SH-SY5Y (cell line): ENCODE data around the gene VASH2.

Source experiments
- GATA2 ChIP-seq: IDR thresholded peaks from 2 replicates; pipeline ENCODE4 v1.6.1; 2011; ENCODE audit warnings: mild to moderate bottlenecking, low read depth, low read length
- GATA3 ChIP-seq: IDR thresholded peaks from 2 replicates; pipeline ENCODE4 v1.6.1; 2011; ENCODE audit warnings: low read depth, mild to moderate bottlenecking, low read length, moderate library complexity

The VASH2 gene

GRCh38 chr1:212950243-212951125, at the start of gene VASH2:
VASH2 (plus strand) TSS chr1:212950541; CDS start chr1:212951543, 1,002 bp downstream.
- TF ChIP-seq GATA3 (no peak), GATA2 (no peak)

- no peak for TF ChIP-seq GATA2
- no peak for TF ChIP-seq GATA3
Observed at GRCh38 chr1:212901290-212901689, 49.1 kb upstream of the VASH2 start.

- TF ChIP-seq GATA3 = no peak
- TF ChIP-seq GATA2 = no peak
Observed at GRCh38 chr1:212902054-212902453, 48.3 kb upstream of the VASH2 start.

GRCh38 chr1:212903664-212904063, 46.7 kb upstream of the VASH2 start:
- TF ChIP-seq GATA3 (no peak), GATA2 (no peak)

DNA sequence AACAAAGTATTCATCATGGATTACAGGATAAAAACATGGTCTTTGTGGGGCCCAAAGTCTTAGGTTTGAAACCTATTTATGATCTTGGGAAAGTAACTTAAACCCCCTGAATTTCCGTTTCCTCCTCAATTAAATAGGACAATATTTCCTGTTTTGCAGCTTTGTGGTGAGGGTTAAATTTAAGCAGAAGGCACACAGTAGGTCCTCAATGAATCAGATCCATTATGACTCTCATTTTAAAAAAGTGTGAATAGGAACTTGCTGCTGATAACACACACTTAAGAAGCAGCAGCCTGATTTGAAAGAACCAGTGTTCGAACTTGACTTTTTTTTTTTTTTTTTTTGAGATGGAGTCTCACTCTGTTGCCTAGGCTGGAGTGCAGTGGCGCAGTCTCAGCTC, 41.4 kb upstream of the VASH2 start:
- TF ChIP-seq GATA3 (no peak), GATA2 (no peak)

GRCh38 chr1:212909652-212910063, 40.7 kb upstream of the VASH2 start:
- TF ChIP-seq GATA3 (no peak), GATA2 (no peak)

GRCh38 chr1:212914789-212915188, 35.6 kb upstream of the VASH2 start:
- no peak for TF ChIP-seq GATA3
- no peak for TF ChIP-seq GATA2

DNA sequence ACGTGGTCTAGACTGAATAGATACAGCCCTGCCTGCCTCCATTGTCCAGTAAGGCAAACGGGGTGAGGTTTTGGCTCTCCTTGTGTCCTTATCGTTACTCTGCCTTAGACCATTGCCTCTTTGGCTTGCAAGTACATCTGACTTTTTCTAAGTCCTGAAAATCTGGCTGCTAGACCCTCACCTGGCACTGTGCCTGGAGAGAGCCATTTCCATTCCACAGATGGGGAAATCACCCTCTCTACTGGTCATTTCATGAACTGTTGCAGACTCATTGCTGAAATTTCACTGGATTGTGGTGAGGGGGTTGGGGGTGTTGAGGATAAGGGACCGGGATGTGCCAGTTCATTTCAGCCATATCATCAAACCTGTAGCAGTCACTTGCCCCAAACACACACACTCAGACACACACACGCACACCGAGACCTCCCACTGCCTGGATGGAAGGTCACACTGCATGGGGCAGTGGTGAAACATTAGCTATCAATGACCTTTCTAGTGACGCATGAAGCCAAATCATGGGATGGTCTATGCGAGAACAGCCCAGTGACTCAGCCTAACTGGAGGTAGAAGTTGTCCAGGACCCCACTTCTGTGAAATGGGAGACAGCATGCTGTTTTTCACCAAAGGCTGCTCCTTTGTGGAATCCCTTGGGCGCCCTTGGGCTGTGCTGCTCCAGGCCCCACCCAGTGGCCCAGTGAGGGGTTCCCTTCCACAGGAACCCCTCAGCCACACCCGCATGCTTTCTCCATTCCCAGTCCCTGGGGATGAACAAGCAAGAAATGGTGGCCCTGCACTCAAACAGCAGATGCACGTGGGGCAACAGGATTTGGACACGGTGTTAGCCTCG, 34.9 kb upstream of the VASH2 start:
- no peak for TF ChIP-seq GATA2
- no peak for TF ChIP-seq GATA3

DNA sequence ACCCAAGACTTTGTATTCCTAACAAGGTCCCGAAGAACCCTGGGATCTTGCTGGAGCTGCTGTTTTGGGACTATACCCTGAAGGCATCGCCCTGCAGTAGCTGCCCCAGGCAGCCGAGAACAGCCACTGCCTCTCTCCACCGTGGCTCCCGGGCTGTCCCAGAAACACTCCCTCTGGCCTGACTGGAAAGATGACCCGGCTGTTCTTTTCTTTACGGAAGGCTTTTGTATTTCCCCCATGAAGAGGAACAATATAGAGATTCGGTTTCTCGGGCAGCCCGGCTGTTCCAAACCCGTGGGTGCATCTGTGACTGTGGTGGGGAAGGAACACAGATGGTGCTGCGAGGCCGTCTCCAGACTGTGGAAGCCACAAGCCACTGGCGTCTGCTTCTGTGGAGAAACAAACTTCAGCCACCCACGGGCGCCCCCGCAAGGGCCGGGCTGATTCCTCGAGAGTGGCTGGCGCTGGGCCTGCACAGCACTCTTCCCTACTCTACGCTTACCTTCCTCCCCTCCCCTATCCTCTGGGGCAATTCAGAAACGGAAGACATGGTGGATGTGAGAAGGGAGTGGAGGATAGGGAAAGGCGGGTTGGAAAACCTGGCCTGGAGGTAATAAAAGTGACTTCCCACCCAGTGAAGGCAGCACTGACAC, 33.7 kb upstream of the VASH2 start:
- no peak for TF ChIP-seq GATA2
- TF ChIP-seq GATA3 = no peak

GRCh38 chr1:212917134-212917485, 33.2 kb upstream of the VASH2 start:
- TF ChIP-seq GATA2 (no peak), GATA3 (no peak)

- TF ChIP-seq GATA3 (no peak), GATA2 (no peak)
Observed at GRCh38 chr1:212917858-212918257, 32.5 kb upstream of the VASH2 start.

DNA sequence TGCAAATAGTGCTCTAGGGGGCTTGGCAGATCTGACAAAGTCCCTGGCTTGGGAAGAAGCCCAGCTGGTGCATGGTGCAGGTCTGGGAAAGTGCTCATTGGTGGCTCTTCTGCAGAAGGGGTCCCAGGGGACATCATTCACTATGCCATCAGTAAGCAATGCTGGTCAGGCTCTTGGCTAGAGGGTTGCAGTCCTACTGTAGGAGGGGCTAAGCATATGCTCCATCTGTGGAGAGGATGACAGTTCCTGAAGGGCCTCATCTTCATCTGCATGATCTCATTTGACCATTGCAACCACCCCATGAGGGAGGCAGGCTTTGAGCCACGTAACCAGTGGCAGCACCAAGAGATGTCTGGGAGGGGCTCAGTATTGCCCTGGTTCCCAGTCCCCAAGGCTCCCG, 31.5 kb upstream of the VASH2 start:
- TF ChIP-seq GATA2 = no peak

- TF ChIP-seq GATA2 (no peak), GATA3 (no peak)
Observed at GRCh38 chr1:212920246-212920645, 30.1 kb upstream of the VASH2 start.

- no peak for TF ChIP-seq GATA3
- TF ChIP-seq GATA2 = no peak
Observed at GRCh38 chr1:212920896-212921295, 29.4 kb upstream of the VASH2 start.

DNA sequence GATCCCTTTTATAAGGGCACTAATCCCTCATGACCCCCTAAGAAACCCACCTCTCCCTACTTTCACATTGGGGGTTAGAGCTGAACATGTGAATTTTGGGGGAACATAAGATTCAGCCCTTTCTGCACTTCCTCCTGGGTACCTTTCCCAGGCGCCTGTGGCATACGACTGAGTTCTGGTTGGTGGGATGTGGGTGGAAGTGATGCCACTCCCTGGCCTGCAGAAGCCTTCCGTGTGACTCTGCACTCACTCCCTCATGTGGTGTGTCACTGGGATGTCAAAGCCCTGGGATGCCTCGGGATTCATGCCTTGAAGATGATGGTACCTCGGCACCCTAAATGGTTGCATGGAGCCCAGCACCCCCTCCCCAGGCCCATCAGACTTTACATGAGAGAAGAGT, 28.3 kb upstream of the VASH2 start:
- TF ChIP-seq GATA3 = no peak

- TF ChIP-seq GATA2 = no peak
- no peak for TF ChIP-seq GATA3
Observed at GRCh38 chr1:212926372-212926771, 24.0 kb upstream of the VASH2 start.
